ENCODE results near the gene CARNS1. TPM values are rescaled to one million over a fixed set of nuclear protein-coding genes. Genes with fewer than 3 reads are reported as not detected.

The CARNS1 gene
- total RNA-seq, 4 donors from 2014 or later, result 0.21 to 0.94 (median 0.74) TPM

GRCh38 chr11:67416416-67417335, 1.2 kb downstream of the CARNS1 start:
- WGBS, result 31% methylated on average over 10 of the region's 21 CpGs
- Histone ChIP-seq H3K4me1 (peaks cover 65% of the 10 kb centered on the region), H3K27ac (no peak overlapping the region), H3K27me3 (peaks cover 16% of the 10 kb centered on the region), H3K9me3 (no peaks in the 10 kb centered on the region), H3K4me3 (no peak overlapping the region), H3K36me3 (no peaks in the 10 kb centered on the region)
- no peak for DNase-seq (ENCODE audit: low spot score in 2 of 2)
- TF ChIP-seq EP300 (IDR thresholded peaks at IDR 0.05), result no peak
- TF ChIP-seq POLR2A (IDR thresholded peaks at IDR 0.05), result no peak
- no peak for TF ChIP-seq CTCF (IDR thresholded peaks at IDR 0.05)
- TF ChIP-seq POLR2AphosphoS5 (IDR thresholded peaks at IDR 0.05), result no peak

GRCh38 chr11:67417425-67417824, 1.9 kb downstream of the CARNS1 start:
- H3K36me3 ChIP-seq, result no peaks in the 10 kb centered on the region
- H3K4me1 ChIP-seq, result peaks cover 67% of the 10 kb centered on the region
- no peak for TF ChIP-seq EP300 (IDR thresholded peaks at IDR 0.05)
- TF ChIP-seq POLR2AphosphoS5 (IDR thresholded peaks at IDR 0.05), result no peak
- no peak for TF ChIP-seq CTCF (IDR thresholded peaks at IDR 0.05)
- no peak for TF ChIP-seq POLR2A (IDR thresholded peaks at IDR 0.05)
- DNase-seq (ENCODE audit: low spot score in 2 of 2), result no peak
- no peak overlapping the region for H3K27ac ChIP-seq
- no CpG with 5 or more reads among the region's 12 CpGs for WGBS
- H3K4me3 ChIP-seq, result no peak overlapping the region
- H3K9me3 ChIP-seq, result no peaks in the 10 kb centered on the region
- H3K27me3 ChIP-seq, result peaks cover 8% of the 10 kb centered on the region

GRCh38 chr11:67418476-67419281, 3.2 kb downstream of the CARNS1 start:
- peaks cover 70% of the 10 kb centered on the region for H3K4me1 ChIP-seq

GRCh38 chr11:67419325-67420049, 4.0 kb downstream of the CARNS1 start:
- Histone ChIP-seq H3K4me1 (peaks cover 70% of the 10 kb centered on the region), H3K27me3 (peaks cover 5% of the 10 kb centered on the region), H3K4me3 (peak overlapping the region; percentile 87), H3K9me3 (no peaks in the 10 kb centered on the region), H3K36me3 (no peaks in the 10 kb centered on the region), H3K27ac (peak overlapping the region; percentile 38)
- DNase-seq (ENCODE audit: low spot score in 2 of 2), result no peak
- 73% methylated on average over 5 of the region's 21 CpGs for WGBS
- TF ChIP-seq EP300 (IDR thresholded peaks at IDR 0.05), result no peak
- TF ChIP-seq POLR2A (IDR thresholded peaks at IDR 0.05), result no peak
- TF ChIP-seq POLR2AphosphoS5 (IDR thresholded peaks at IDR 0.05), result no peak

More at GRCh38 chr11:67418476-67419281, 3.2 kb downstream of the CARNS1 start:
- H3K27me3 ChIP-seq, result peaks cover 5% of the 10 kb centered on the region
- no peak for DNase-seq (ENCODE audit: low spot score in 2 of 2)
- TF ChIP-seq EP300 (IDR thresholded peaks at IDR 0.05) (no peak), POLR2A (IDR thresholded peaks at IDR 0.05) (no peak), POLR2AphosphoS5 (IDR thresholded peaks at IDR 0.05) (no peak), CTCF (IDR thresholded peaks at IDR 0.05) (no peak)
- no peaks in the 10 kb centered on the region for H3K36me3 ChIP-seq
- WGBS, result 27% methylated on average over 20 of the region's 26 CpGs
- peak overlapping the region; percentile 38 for H3K27ac ChIP-seq
- H3K9me3 ChIP-seq, result no peaks in the 10 kb centered on the region
- no peak overlapping the region for H3K4me3 ChIP-seq

- Histone ChIP-seq H3K36me3 (no peaks in the 10 kb centered on the region), H3K4me3 (peak overlapping the region; percentile 87), H3K9me3 (no peaks in the 10 kb centered on the region), H3K27ac (peak overlapping the region; percentile 94), H3K4me1 (peaks cover 66% of the 10 kb centered on the region), H3K27me3 (no peaks in the 10 kb centered on the region)
- 31% methylated on average over 6 of the region's 15 CpGs for WGBS
- no peak for TF ChIP-seq POLR2A (IDR thresholded peaks at IDR 0.05)
- DNase-seq (ENCODE audit: low spot score in 2 of 2), result no peak
Observed at GRCh38 chr11:67420147-67420645, 4.7 kb downstream of the CARNS1 start.
